22Rv1 (cell line): Measurements from ENCODE around the gene SLC8A1.

Experiments
- H3K27ac ChIP-seq: fragments of 450-650 bp; 2 replicates; pipeline ENCODE4 v1.5.1; 2017
- ZFX ChIP-seq: fragments of 450-650 bp; IDR thresholded peaks from 2 replicates; pipeline ENCODE4 v1.6.1; 2017; ENCODE audit warnings: antibody characterized with exemption, borderline replicate concordance
- TF ChIP-seq, protein P1 (sequence below): fragments of 450-650 bp; IDR thresholded peaks from 2 replicates; pipeline ENCODE4 v1.5.1; 2017; ENCODE audit warnings: mild to moderate bottlenecking

Gene SLC8A1

DNA sequence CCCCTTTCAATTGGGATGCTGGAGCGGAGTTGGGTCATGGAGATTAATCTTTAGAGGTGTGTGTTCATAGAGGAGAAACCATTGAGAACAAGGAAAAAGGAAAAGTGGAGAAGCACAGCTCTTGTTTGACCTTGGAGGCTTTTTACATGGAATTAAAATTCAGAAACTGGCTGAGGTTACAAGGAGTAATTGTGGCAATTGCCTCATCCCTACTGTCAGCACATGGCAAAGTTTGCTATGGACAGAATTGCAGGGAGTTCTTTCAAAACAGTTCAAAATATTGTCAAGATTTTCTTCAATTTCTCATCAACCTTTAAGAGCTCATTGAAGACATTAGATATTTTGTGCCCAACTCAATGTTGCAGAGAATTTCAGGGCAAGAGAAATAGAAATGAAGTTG is 232.7 kb downstream of the SLC8A1 start:
- no peak for TF ChIP-seq ZFX
- no peak overlapping the region for H3K27ac ChIP-seq

DNA sequence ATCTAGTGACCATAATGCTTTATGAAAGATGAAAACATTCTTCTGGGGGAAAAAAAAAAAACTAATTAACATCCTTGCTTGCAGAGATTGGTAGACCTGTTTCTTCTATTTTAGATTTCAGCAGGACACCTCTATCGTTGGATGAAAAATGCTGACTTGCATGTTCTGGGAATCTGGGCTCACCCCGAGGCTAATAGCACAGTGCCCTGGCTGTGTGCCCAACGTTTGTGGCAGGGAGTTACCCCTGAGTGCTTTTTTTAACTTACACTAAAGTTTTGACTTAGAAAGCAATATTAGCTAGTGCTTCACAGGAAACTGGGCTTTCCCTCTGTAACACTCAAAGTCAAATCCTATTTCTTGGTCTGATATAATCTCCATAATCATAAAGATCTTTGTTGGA is 233.2 kb downstream of the SLC8A1 start:
- TF ChIP-seq ZFX = no peak
- H3K27ac ChIP-seq = no peak overlapping the region

DNA sequence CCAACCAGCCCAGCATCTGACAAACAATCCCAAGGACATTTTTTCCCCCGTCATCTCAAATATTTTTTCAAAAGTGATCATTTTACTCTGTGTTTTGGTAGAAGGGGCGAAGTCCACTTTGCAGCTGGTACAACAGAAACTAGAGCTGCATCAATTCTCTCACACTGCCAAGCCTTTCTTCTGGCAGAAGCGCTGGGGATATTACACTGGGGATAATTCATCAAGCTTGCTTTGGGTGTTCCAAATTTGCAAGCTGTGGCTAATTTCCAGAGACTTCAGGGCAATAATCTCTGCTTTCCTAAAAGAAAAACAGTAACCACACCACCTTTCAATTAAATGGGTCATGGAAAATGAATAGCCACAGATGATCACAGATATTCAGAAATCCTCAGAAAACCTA is 238.3 kb downstream of the SLC8A1 start:
- no peak for TF ChIP-seq ZFX
- TF ChIP-seq, protein P1, sequence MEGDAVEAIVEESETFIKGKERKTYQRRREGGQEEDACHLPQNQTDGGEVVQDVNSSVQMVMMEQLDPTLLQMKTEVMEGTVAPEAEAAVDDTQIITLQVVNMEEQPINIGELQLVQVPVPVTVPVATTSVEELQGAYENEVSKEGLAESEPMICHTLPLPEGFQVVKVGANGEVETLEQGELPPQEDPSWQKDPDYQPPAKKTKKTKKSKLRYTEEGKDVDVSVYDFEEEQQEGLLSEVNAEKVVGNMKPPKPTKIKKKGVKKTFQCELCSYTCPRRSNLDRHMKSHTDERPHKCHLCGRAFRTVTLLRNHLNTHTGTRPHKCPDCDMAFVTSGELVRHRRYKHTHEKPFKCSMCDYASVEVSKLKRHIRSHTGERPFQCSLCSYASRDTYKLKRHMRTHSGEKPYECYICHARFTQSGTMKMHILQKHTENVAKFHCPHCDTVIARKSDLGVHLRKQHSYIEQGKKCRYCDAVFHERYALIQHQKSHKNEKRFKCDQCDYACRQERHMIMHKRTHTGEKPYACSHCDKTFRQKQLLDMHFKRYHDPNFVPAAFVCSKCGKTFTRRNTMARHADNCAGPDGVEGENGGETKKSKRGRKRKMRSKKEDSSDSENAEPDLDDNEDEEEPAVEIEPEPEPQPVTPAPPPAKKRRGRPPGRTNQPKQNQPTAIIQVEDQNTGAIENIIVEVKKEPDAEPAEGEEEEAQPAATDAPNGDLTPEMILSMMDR = no peak
- H3K27ac ChIP-seq = no peak overlapping the region

DNA sequence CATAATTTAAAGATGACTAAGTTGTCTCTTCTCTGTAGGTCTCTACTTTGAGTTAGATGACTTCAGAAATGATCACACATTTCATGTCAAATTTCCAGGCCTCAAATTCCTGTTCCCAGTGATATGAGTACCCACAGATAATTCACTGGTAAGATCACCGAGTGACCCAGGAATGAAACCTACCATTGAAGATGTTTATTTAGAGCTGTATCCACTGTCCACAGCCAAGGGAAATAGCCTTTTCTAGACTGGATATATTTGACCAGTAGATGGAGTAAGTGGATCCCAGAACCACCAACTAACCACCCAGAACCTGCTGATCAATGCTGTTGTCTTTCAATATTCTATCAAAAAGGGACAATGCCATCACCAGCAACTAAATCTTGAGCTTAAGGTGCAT is 238.8 kb downstream of the SLC8A1 start:
- no peak overlapping the region for H3K27ac ChIP-seq

DNA sequence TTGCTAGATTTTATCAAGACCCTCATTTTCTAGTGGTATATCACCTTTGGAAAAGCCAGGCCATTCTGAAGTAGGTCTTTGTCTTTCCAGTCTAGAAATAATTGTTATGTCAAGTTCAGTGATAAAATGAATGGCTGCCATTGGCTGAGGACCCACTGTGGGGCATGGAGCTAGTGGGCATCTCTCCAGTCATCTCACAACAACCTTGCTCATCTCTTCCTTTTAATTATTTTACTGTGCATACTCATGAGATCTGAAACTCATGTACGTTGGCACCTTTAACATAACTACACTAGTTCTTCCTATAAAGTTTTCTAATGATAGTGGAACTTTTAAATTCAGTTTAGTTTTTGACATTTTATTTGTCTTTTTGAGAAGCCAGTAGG is 240.9 kb downstream of the SLC8A1 start:
- TF ChIP-seq, protein P1 = no peak
- H3K27ac ChIP-seq = no peak overlapping the region

More for the DNA sequence above, 238.8 kb downstream of the SLC8A1 start:
- TF ChIP-seq ZFX = no peak
- TF ChIP-seq, protein P1 = peak; percentile 19; the same call in 1 of the 2 replicates

DNA sequence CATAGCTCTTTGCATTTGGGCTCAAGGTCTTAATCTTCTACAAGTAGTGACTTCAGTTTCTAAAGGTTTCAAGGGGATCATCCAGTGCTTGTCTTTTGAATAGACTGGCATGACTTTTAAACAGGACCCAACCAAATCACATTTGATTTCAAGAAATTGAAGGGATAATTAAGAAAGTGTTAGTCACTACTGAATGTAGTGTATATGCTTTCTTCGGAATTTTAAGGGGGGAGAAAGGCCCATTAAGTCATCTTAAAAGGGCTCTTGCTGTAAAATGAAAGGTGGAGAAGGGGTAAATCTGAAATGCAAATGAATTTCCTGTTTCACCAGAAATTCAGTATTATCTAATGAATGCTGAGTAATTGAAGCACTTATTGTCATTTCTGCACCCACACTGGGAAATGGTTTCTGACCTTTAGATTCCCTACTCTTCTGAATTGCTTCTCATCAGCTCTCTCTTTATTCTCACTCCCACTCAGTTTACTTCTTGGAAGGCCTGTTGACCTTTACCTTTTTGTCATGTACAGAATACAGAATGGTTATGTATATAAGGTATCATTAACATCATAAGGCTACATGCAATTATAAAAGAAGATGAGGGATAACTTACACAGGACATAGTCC is 241.4 kb downstream of the SLC8A1 start:
- H3K27ac ChIP-seq = no peak overlapping the region
- TF ChIP-seq, protein P1 = no peak
- no peak for TF ChIP-seq ZFX

DNA sequence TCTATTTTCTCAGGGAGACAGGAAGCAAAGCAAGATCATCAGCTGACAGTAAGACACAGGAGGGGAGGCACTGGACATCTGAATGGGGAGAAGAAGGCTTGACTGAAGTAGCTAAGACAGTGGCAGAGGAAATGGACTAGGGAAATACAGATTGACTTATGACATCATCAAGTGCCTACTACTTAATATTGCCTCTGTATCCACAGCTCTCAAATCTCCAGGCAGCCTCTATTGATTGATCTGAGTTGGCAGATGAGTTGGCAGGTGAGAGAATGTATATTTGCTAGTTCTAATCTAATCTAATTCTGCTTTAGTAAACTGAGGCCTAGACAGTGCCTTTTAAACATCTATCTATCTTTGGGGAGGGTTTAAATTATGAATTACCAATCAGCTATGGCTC is 242.1 kb downstream of the SLC8A1 start:
- TF ChIP-seq, protein P1 = no peak
- TF ChIP-seq ZFX = no peak
- no peak overlapping the region for H3K27ac ChIP-seq

DNA sequence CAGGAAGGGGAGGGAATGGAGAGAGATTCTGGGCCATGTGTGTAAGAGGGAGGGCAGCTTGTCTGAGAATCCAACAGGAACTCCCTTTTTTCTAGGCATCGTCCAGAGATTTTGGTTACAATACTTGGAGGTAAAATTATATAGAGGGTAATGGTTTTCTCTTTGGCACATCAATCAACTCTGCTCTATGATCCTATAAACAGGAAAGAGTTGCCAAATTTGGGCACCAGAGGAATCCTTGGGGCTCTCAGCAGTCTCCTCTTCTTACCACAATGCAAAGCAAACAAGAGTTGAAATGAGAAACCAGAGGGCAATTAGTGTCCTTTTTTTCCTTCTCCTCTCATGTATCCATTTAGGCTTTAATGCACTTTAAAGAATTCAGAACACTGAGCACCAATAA is 243.4 kb downstream of the SLC8A1 start:
- no peak for TF ChIP-seq ZFX
- TF ChIP-seq, protein P1 = no peak
- no peak overlapping the region for H3K27ac ChIP-seq
